ENCODE measurements around the gene ZDHHC9.

ZDHHC9 gene

GRCh38 chrX:129762448-129762847, 81.2 kb downstream of the ZDHHC9 start:
- DNase-seq (ENCODE audit: low spot score): no peak

GRCh38 chrX:129761596-129761995, 82.1 kb downstream of the ZDHHC9 start:
- no peak for DNase-seq (ENCODE audit: low spot score)

- no peak for DNase-seq (ENCODE audit: low spot score)
These were observed 82.7 kb downstream of the ZDHHC9 start for GRCh38 chrX:129760981-129761380.

GRCh38 chrX:129760155-129760554, 83.5 kb downstream of the ZDHHC9 start:
- DNase-seq (ENCODE audit: low spot score): no peak

GRCh38 chrX:129759576-129760061, 84.1 kb downstream of the ZDHHC9 start:
- DNase-seq (ENCODE audit: low spot score): peak; percentile 48

GRCh38 chrX:129755779-129756650, 87.7 kb downstream of the ZDHHC9 start:
- no peak for DNase-seq (ENCODE audit: low spot score)

GRCh38 chrX:129754056-129755024, 89.3 kb downstream of the ZDHHC9 start:
- no peak for DNase-seq (ENCODE audit: low spot score)
